ENCODE results near the gene BCL11A. TPM values are rescaled to one million over a fixed set of nuclear protein-coding genes. Genes with fewer than 3 reads are reported as not detected.

The BCL11A gene
- total RNA-seq, 1 donor from 2014 or later, result 13.4 TPM

- H3K27me3 Mint-ChIP-seq (ENCODE audit: low read depth), result no peaks in the 10 kb centered on the region
- no peak overlapping the region for H3K27ac Mint-ChIP-seq (ENCODE audit: unreplicated experiment)
- no peak overlapping the region for H3K4me3 Mint-ChIP-seq (ENCODE audit: unreplicated experiment)
- no peaks in the 10 kb centered on the region for H3K4me1 Mint-ChIP-seq (ENCODE audit: low read depth)
- no peak for DNase-seq (ENCODE audit: low spot score)
- no peak for TF ChIP-seq CTCF (IDR thresholded peaks at IDR 0.05)
- peaks cover 1% of the 10 kb centered on the region for H3K36me3 Mint-ChIP-seq (ENCODE audit: low read depth)
- no peaks in the 10 kb centered on the region for H3K9me3 Mint-ChIP-seq (ENCODE audit: low read depth)
Observed at GRCh38 chr2:60490848-60491247, 62.6 kb downstream of the BCL11A start.

- no peak for DNase-seq (ENCODE audit: low spot score)
- Mint-ChIP-seq H3K36me3 (ENCODE audit: low read depth) (peaks cover 1% of the 10 kb centered on the region), H3K9me3 (ENCODE audit: low read depth) (no peaks in the 10 kb centered on the region), H3K27me3 (ENCODE audit: low read depth) (no peaks in the 10 kb centered on the region), H3K27ac (ENCODE audit: unreplicated experiment) (no peak overlapping the region), H3K4me3 (ENCODE audit: unreplicated experiment) (no peak overlapping the region), H3K4me1 (ENCODE audit: low read depth) (no peaks in the 10 kb centered on the region)
- no peak for TF ChIP-seq CTCF (IDR thresholded peaks at IDR 0.05)
Observed at GRCh38 chr2:60490441-60490840, 63.0 kb downstream of the BCL11A start.

- no peak for TF ChIP-seq CTCF (IDR thresholded peaks at IDR 0.05)
- no peak for DNase-seq (ENCODE audit: low spot score)
- H3K36me3 Mint-ChIP-seq (ENCODE audit: low read depth), result peaks cover 1% of the 10 kb centered on the region
- no peak overlapping the region for H3K27ac Mint-ChIP-seq (ENCODE audit: unreplicated experiment)
- peaks cover 6% of the 10 kb centered on the region for H3K4me1 Mint-ChIP-seq (ENCODE audit: low read depth)
- H3K27me3 Mint-ChIP-seq (ENCODE audit: low read depth), result no peaks in the 10 kb centered on the region
- no peak overlapping the region for H3K4me3 Mint-ChIP-seq (ENCODE audit: unreplicated experiment)
- no peaks in the 10 kb centered on the region for H3K9me3 Mint-ChIP-seq (ENCODE audit: low read depth)
Observed at GRCh38 chr2:60489289-60489688, 64.2 kb downstream of the BCL11A start.

DNA sequence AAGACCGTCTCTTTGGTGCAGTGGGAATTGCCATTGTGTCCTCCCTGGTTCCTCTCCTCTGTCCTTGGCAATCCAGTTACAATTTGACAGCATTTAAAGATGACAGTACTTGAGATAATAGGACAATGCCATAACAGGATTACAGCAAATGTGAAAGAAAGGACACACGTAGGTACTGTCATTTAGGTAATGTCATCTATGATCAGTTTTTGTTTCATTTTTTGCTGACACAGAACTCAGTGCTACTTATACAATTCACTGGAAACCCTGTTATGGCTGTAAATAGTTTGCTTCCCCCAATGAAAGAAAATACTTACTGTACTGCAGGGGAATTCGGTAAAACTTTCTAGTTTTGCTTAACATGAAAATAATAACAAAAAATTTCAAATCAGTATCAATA lies 65.2 kb downstream of the BCL11A start:
- no peaks in the 10 kb centered on the region for H3K9me3 Mint-ChIP-seq (ENCODE audit: low read depth)
- no peak overlapping the region for H3K4me3 Mint-ChIP-seq (ENCODE audit: unreplicated experiment)
- peaks cover 1% of the 10 kb centered on the region for H3K36me3 Mint-ChIP-seq (ENCODE audit: low read depth)
- peaks cover 16% of the 10 kb centered on the region for H3K4me1 Mint-ChIP-seq (ENCODE audit: low read depth)
- H3K27me3 Mint-ChIP-seq (ENCODE audit: low read depth), result no peaks in the 10 kb centered on the region
- no peak for DNase-seq (ENCODE audit: low spot score)
- TF ChIP-seq CTCF (IDR thresholded peaks at IDR 0.05), result no peak
- no peak overlapping the region for H3K27ac Mint-ChIP-seq (ENCODE audit: unreplicated experiment)

DNA sequence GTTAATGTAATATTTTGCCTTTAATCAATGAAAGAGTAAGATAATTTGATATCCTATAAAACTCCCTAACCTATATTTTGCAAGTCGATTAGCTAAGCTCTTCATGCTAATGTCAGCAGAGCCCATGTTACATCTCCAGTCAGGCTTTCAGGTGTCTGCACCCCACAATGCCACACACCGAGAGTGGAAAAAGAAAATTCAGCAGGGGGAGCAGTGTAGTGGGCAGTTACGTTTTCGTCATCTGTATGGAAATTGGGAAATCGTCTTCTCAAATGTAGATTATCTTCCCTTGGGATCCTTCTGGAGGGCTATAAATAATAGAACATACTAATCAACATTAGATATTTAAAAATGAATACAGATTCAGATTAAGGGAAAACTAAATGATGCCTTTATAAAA lies 66.3 kb downstream of the BCL11A start:
- Mint-ChIP-seq H3K4me1 (ENCODE audit: low read depth) (peaks cover 28% of the 10 kb centered on the region), H3K27ac (ENCODE audit: unreplicated experiment) (no peak overlapping the region), H3K4me3 (ENCODE audit: unreplicated experiment) (no peak overlapping the region), H3K27me3 (ENCODE audit: low read depth) (no peaks in the 10 kb centered on the region), H3K9me3 (ENCODE audit: low read depth) (no peaks in the 10 kb centered on the region), H3K36me3 (ENCODE audit: low read depth) (no peaks in the 10 kb centered on the region)
- TF ChIP-seq CTCF (IDR thresholded peaks at IDR 0.05), result no peak
- DNase-seq (ENCODE audit: low spot score), result no peak

Measured in chondrocyte (in vitro differentiated cells).